ENCODE measurements around the gene EYA3. TPM values are rescaled to one million over a fixed set of nuclear protein-coding genes. Genes with fewer than 3 reads are reported as not detected.

EYA3 gene
- total RNA-seq, 2 experiments from 2014 or later = 5.7 to 6.4 TPM

- peaks cover 59% of the 10 kb centered on the region for H3K36me3 Mint-ChIP-seq (ENCODE audit: low read depth)
- Histone ChIP-seq H3K9me3 (ENCODE audit: control insufficient read depth in 1 of 2, insufficient read depth in 1 of 2, low read length in 2 of 2) (no peaks in the 10 kb centered on the region), H3K36me3 (ENCODE audit: insufficient read depth, low read length) (peaks cover 60% of the 10 kb centered on the region), H3K27ac (ENCODE audit: low read depth in 1 of 2, low read length in 2 of 2) (peak overlapping the region in 1 of 2 donors; percentile 2), H3K4me1 (ENCODE audit: insufficient read depth, low read length) (no peaks in the 10 kb centered on the region), H3K27me3 (ENCODE audit: control insufficient read depth in 1 of 2, insufficient read depth in 2 of 2, low read length in 2 of 2) (no peaks in the 10 kb centered on the region), H3K4me3 (ENCODE audit: low read length) (no peak overlapping the region)
- POLR2A ChIA-PET = interaction anchor here (0.7 to 2.0 kb wide), 2 partner anchors 9 to 1421 kb away, joined by 3 to 11 read pairs; partner anchors contain the start of gene XKR8
- no peak for TF ChIP-seq CTCF (IDR thresholded peaks at IDR 0.05)
- CTCF ChIA-PET = no interaction called here
- DNase-seq = no peak
- no peaks in the 10 kb centered on the region for H3K9me3 Mint-ChIP-seq
- H3K27ac Mint-ChIP-seq = peak overlapping the region; percentile 42
- H3K27me3 Mint-ChIP-seq = no peaks in the 10 kb centered on the region
- intact Hi-C loops (cut with DNase I, micrococcal nuclease) = no loop called here
- no peak overlapping the region for H3K4me3 Mint-ChIP-seq
- peaks cover 25% of the 10 kb centered on the region for H3K4me1 Mint-ChIP-seq (ENCODE audit: low read depth)
- no peak for ATAC-seq (ENCODE audit: poor library complexity)
These were observed 119.7 kb downstream of the EYA3 start for GRCh38 chr1:27968692-27969091.

- H3K27me3 ChIP-seq (ENCODE audit: control insufficient read depth in 1 of 2, insufficient read depth in 2 of 2, low read length in 2 of 2) = no peaks in the 10 kb centered on the region
- H3K9me3 ChIP-seq (ENCODE audit: control insufficient read depth in 1 of 2, insufficient read depth in 1 of 2, low read length in 2 of 2) = no peaks in the 10 kb centered on the region
- POLR2A ChIA-PET = interaction anchor here (2.0 kb wide), 1 partner anchor 8 kb away, joined by 11 read pairs; the partner anchor contains the start of gene XKR8
- peaks cover 59% of the 10 kb centered on the region for H3K36me3 Mint-ChIP-seq (ENCODE audit: low read depth)
- no peak overlapping the region for H3K4me3 Mint-ChIP-seq
- peak overlapping the region; percentile 42 for H3K27ac Mint-ChIP-seq
- no peaks in the 10 kb centered on the region for H3K27me3 Mint-ChIP-seq
- no peak overlapping the region for H3K4me3 ChIP-seq (ENCODE audit: low read length)
- intact Hi-C loops (cut with DNase I, micrococcal nuclease) = no loop called here
- ATAC-seq (ENCODE audit: poor library complexity) (no peak), DNase-seq (no peak)
- peaks cover 64% of the 10 kb centered on the region for H3K36me3 ChIP-seq (ENCODE audit: insufficient read depth, low read length)
- H3K4me1 Mint-ChIP-seq (ENCODE audit: low read depth) = peaks cover 25% of the 10 kb centered on the region
- H3K4me1 ChIP-seq (ENCODE audit: insufficient read depth, low read length) = no peaks in the 10 kb centered on the region
- peak overlapping the region in 1 of 2 donors; percentile 10 for H3K27ac ChIP-seq (ENCODE audit: low read depth in 1 of 2, low read length in 2 of 2)
- no peaks in the 10 kb centered on the region for H3K9me3 Mint-ChIP-seq
- TF ChIP-seq CTCF (IDR thresholded peaks at IDR 0.05) = no peak
- CTCF ChIA-PET = no interaction called here
These were observed 120.4 kb downstream of the EYA3 start for GRCh38 chr1:27967884-27968466.

- Mint-ChIP-seq H3K27ac (no peak overlapping the region), H3K4me3 (no peak overlapping the region), H3K9me3 (no peaks in the 10 kb centered on the region), H3K36me3 (ENCODE audit: low read depth) (peaks cover 62% of the 10 kb centered on the region), H3K27me3 (no peaks in the 10 kb centered on the region), H3K4me1 (ENCODE audit: low read depth) (peaks cover 25% of the 10 kb centered on the region)
- intact Hi-C loops (cut with DNase I, micrococcal nuclease) = no loop called here
- H3K36me3 ChIP-seq (ENCODE audit: insufficient read depth, low read length) = peaks cover 59% of the 10 kb centered on the region
- ChIA-PET POLR2A (interaction anchor here (2.0 kb wide), 1 partner anchor 8 kb away, joined by 11 read pairs; the partner anchor contains the start of gene XKR8), CTCF (no interaction called here)
- DNase-seq (no peak), ATAC-seq (ENCODE audit: poor library complexity) (no peak)
- H3K9me3 ChIP-seq (ENCODE audit: control insufficient read depth in 1 of 2, insufficient read depth in 1 of 2, low read length in 2 of 2) = no peaks in the 10 kb centered on the region
- H3K4me3 ChIP-seq (ENCODE audit: low read length) = no peak overlapping the region
- no peaks in the 10 kb centered on the region for H3K27me3 ChIP-seq (ENCODE audit: control insufficient read depth in 1 of 2, insufficient read depth in 2 of 2, low read length in 2 of 2)
- no peak overlapping the region for H3K27ac ChIP-seq (ENCODE audit: low read depth in 1 of 2, low read length in 2 of 2)
- H3K4me1 ChIP-seq (ENCODE audit: insufficient read depth, low read length) = no peaks in the 10 kb centered on the region
- no peak for TF ChIP-seq CTCF (IDR thresholded peaks at IDR 0.05)
These were observed 121.1 kb downstream of the EYA3 start for GRCh38 chr1:27967106-27967883.

Measured in CD4-positive, alpha-beta T cell (primary cell).